ENCODE measurements around the gene SEZ6L2.

DNA sequence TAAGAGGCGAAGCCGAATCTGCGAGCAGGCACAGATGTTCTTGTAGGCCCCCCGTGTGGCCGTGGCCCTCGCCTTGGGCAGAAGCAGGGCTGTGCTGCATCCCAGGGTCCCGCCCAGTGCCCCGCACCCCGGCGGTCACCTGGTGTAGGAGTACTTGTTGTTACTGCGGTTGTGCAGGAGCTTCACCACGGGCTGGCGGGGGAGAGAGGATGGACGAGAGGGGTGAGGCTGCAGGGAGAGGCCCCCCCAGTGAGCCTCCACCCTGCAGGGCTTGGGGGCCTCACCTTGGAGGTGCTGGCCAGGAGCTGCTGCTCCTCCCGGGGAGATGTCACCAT lies 12.3 kb upstream of the SEZ6L2 start:
- TF ChIP-seq, protein P1, sequence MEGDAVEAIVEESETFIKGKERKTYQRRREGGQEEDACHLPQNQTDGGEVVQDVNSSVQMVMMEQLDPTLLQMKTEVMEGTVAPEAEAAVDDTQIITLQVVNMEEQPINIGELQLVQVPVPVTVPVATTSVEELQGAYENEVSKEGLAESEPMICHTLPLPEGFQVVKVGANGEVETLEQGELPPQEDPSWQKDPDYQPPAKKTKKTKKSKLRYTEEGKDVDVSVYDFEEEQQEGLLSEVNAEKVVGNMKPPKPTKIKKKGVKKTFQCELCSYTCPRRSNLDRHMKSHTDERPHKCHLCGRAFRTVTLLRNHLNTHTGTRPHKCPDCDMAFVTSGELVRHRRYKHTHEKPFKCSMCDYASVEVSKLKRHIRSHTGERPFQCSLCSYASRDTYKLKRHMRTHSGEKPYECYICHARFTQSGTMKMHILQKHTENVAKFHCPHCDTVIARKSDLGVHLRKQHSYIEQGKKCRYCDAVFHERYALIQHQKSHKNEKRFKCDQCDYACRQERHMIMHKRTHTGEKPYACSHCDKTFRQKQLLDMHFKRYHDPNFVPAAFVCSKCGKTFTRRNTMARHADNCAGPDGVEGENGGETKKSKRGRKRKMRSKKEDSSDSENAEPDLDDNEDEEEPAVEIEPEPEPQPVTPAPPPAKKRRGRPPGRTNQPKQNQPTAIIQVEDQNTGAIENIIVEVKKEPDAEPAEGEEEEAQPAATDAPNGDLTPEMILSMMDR (IDR thresholded peaks at IDR 0.05) = no peak
- no peak for TF ChIP-seq POLR2A (IDR thresholded peaks at IDR 0.05)

Data from right lobe of liver (tissue), 4 donors.